IPS-20b (cell line): Measurements from ENCODE around the gene C19orf47.
"Not testable (repeated sequence)": the region's sequence is repeated elsewhere in the genome, so short reads cannot be mapped to it uniquely, and the experiment has no call there.

ENCODE experiments used
- H3K27ac ChIP-seq: one replicate; pipeline ENCODE4 v1.5.1; 2013; ENCODE audit warnings: low read length
- H3K27me3 ChIP-seq: 2 replicates; pipeline ENCODE4 v1.6.1; 2013; ENCODE audit warnings: mild to moderate bottlenecking, low read length, inconsistent platforms; ENCODE audit not compliant: insufficient read depth
- H3K36me3 ChIP-seq: 2 replicates; pipeline ENCODE4 v1.6.1; 2013; ENCODE audit warnings: low read depth, mild to moderate bottlenecking, inconsistent platforms, low read length, moderate library complexity; ENCODE audit not compliant: insufficient read depth
- H3K4me1 ChIP-seq: 2 replicates; pipeline ENCODE4 v1.6.1; 2013; ENCODE audit warnings: mild to moderate bottlenecking, control low read depth, inconsistent platforms, low read length, moderate library complexity; ENCODE audit not compliant: insufficient read depth
- H3K4me3 ChIP-seq: 2 replicates; pipeline ENCODE4 v1.5.1; 2013; ENCODE audit warnings: mild to moderate bottlenecking, low read length, inconsistent platforms
- H3K9ac ChIP-seq: 2 replicates; pipeline ENCODE4 v1.6.1; 2013; ENCODE audit warnings: low read depth, mild to moderate bottlenecking, inconsistent platforms, low read length, moderate library complexity
- H3K9me3 ChIP-seq: 2 replicates; pipeline ENCODE4 v1.6.1; 2013; ENCODE audit warnings: mild to moderate bottlenecking, low read depth, low read length, inconsistent platforms; ENCODE audit not compliant: insufficient read depth

C19orf47 gene

GRCh38 chr19:40337594-40337993 is 10.6 kb downstream of the C19orf47 start:
- Histone ChIP-seq H3K36me3 (peaks cover 26% of the 10 kb centered on the region), H3K9me3 (no peaks in the 10 kb centered on the region), H3K27ac (no peak overlapping the region), H3K4me1 (no peaks in the 10 kb centered on the region), H3K27me3 (no peaks in the 10 kb centered on the region), H3K9ac (no peak overlapping the region), H3K4me3 (no peak overlapping the region)

- H3K4me3 ChIP-seq: no peak overlapping the region
- no peak overlapping the region for H3K9ac ChIP-seq
- H3K27ac ChIP-seq: no peak overlapping the region
- no peaks in the 10 kb centered on the region for H3K9me3 ChIP-seq
- peaks cover 30% of the 10 kb centered on the region for H3K36me3 ChIP-seq
- no peaks in the 10 kb centered on the region for H3K27me3 ChIP-seq
- no peaks in the 10 kb centered on the region for H3K4me1 ChIP-seq
Measured at GRCh38 chr19:40337107-40337506, 11.1 kb downstream of the C19orf47 start.

GRCh38 chr19:40336601-40336900 is 11.6 kb downstream of the C19orf47 start:
- Histone ChIP-seq H3K36me3 (peaks cover 33% of the 10 kb centered on the region), H3K4me1 (no peaks in the 10 kb centered on the region), H3K9ac (no peak overlapping the region), H3K27me3 (no peaks in the 10 kb centered on the region), H3K27ac (no peak overlapping the region), H3K9me3 (no peaks in the 10 kb centered on the region), H3K4me3 (no peak overlapping the region)

DNA sequence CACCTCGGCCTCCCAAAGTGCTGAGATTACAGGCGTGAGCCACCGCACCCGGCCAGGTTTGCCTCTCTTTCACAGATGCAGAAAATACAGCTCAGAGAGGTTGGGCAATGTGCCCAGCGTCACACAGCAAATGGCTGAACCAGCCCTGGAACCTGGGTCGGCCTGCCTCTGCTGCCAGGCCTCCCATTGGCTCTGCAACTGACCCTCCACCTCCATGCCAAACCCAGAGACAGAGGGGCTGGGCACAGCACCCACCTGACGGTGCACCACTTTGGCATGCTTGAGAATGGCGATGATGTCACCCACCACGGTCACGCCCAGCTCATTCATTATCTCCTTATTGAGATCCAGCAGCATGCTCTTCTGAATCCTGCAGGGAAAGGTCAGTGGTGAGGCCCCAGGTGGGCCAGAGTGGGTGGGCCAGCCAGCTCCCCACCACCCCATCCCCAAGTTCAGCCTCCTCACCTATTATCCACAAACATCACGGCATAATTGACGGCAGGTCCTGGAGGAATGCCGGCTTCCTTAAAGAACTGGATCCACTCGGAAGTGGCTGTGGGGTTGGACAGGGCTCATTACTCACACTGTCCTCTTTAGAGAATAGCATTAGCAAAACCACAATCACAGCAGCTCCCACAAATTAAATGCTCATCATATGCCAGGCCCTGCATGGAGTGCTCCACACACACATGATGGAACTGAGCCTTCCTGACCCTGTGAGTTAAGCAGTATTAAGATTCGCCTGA is 12.2 kb downstream of the C19orf47 start:
- H3K27me3 ChIP-seq: no peaks in the 10 kb centered on the region
- H3K27ac ChIP-seq: no peak overlapping the region
- peaks cover 38% of the 10 kb centered on the region for H3K36me3 ChIP-seq

GRCh38 chr19:40335101-40335500 is 13.1 kb downstream of the C19orf47 start:
- H3K27me3 ChIP-seq: no peaks in the 10 kb centered on the region
- H3K4me1 ChIP-seq: no peaks in the 10 kb centered on the region
- peaks cover 44% of the 10 kb centered on the region for H3K36me3 ChIP-seq

More for the DNA sequence above, 12.2 kb downstream of the C19orf47 start:
- Histone ChIP-seq H3K9me3 (no peaks in the 10 kb centered on the region), H3K4me3 (no peak overlapping the region), H3K9ac (no peak overlapping the region), H3K4me1 (no peaks in the 10 kb centered on the region)

DNA sequence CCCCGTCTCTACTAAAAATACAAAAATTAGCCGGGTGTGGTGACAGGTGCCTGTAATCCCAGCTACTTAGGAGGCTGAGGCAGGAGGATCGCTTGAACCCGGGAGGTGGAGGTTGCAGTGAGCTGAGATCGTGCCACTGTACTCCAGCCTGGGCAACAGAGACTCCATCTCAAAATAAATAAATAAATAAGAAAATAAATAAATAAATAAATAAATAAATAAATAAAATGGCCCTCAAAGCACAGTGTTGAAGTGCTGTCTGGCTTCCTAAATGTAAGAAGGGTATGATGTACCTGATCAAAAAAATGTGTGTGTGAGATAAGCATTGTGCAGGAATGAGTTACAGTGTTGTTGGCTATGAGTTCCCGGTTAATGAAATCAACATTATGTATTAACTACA is 15.1 kb downstream of the C19orf47 start:
- H3K27me3 ChIP-seq, H3K9me3 ChIP-seq, H3K27ac ChIP-seq, H3K9ac ChIP-seq, H3K4me3 ChIP-seq, H3K4me1 ChIP-seq: not testable (repeated sequence)
- peaks cover 48% of the 10 kb centered on the region for H3K36me3 ChIP-seq

More at GRCh38 chr19:40335101-40335500, 13.1 kb downstream of the C19orf47 start:
- Histone ChIP-seq H3K27ac (no peak overlapping the region), H3K9me3 (no peaks in the 10 kb centered on the region), H3K9ac (no peak overlapping the region), H3K4me3 (no peak overlapping the region)

- Histone ChIP-seq H3K9me3 (no peaks in the 10 kb centered on the region), H3K4me1 (no peaks in the 10 kb centered on the region), H3K36me3 (peaks cover 52% of the 10 kb centered on the region), H3K9ac (no peak overlapping the region), H3K27me3 (no peaks in the 10 kb centered on the region), H3K27ac (no peak overlapping the region), H3K4me3 (no peak overlapping the region)
Measured at GRCh38 chr19:40332669-40333068, 15.5 kb downstream of the C19orf47 start.

DNA sequence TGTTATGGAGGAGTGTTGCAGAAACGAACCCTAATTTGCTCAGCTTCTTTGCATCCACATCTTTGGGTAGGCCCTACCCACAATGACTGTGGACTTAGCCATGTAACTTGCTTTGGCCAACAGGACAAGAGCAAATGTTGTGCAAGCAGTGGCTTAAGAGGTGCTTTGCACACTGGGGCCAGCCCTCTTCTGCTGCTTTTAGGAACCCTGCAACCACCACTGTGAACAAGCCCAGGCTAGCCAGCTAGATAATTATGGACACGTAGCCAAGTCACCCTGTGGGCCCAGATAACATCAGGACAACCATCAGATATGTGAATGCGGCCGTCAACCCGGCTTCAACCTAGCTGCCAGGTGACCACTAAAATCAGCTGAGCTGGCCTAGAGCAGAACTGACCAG is 17.1 kb downstream of the C19orf47 start:
- Histone ChIP-seq H3K4me1 (no peaks in the 10 kb centered on the region), H3K27ac (no peak overlapping the region), H3K9me3 (no peaks in the 10 kb centered on the region), H3K4me3 (no peak overlapping the region), H3K27me3 (no peaks in the 10 kb centered on the region), H3K36me3 (peaks cover 63% of the 10 kb centered on the region), H3K9ac (no peak overlapping the region)

DNA sequence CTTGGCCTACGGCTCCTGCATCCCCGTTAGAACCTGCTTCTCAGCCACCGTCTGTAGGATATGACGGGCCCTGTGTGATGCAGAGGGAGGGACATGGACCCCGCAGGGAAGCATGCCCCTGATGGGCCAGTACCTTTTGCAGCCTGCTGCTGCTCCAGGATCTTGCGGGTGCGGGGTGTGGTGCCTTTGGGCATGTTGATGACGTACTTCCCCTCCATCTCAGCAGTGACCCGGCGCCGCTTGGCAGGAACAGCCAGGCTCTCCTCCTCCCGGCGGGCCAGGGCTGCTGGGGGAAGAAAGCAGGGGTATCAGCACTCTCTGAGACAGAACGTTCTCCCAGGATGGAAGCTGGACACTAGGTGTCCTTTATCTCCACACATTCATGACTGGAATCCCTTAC is 22.0 kb downstream of the C19orf47 start:
- no peak overlapping the region for H3K9ac ChIP-seq
- no peak overlapping the region for H3K27ac ChIP-seq
- no peaks in the 10 kb centered on the region for H3K4me1 ChIP-seq
- no peaks in the 10 kb centered on the region for H3K27me3 ChIP-seq
- H3K4me3 ChIP-seq: no peak overlapping the region
- peaks cover 72% of the 10 kb centered on the region for H3K36me3 ChIP-seq
- no peaks in the 10 kb centered on the region for H3K9me3 ChIP-seq

DNA sequence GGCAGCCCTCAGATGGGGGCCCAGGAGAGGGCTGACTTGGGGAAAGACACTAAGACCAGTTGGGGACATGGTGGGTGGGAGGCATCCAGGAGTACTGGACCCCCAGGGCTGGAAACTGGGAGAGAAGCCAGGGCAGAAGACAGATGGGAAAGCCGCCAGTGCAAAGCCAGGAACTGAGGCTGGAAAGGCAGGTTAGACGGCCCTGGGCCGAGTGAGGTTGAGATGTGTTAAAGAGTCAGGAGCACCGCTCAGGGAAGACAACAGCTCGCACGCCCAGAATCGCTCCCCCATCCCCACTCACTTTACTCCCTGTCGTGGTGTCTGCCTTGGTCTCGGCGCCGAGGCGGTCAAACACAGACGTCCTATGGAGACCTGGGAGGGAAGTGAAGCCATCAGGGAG is 24.5 kb downstream of the C19orf47 start:
- no peaks in the 10 kb centered on the region for H3K4me1 ChIP-seq
- no peak overlapping the region for H3K9ac ChIP-seq
- peaks cover 62% of the 10 kb centered on the region for H3K36me3 ChIP-seq
- no peaks in the 10 kb centered on the region for H3K27me3 ChIP-seq
- H3K27ac ChIP-seq: no peak overlapping the region
- no peak overlapping the region for H3K4me3 ChIP-seq
- no peaks in the 10 kb centered on the region for H3K9me3 ChIP-seq

DNA sequence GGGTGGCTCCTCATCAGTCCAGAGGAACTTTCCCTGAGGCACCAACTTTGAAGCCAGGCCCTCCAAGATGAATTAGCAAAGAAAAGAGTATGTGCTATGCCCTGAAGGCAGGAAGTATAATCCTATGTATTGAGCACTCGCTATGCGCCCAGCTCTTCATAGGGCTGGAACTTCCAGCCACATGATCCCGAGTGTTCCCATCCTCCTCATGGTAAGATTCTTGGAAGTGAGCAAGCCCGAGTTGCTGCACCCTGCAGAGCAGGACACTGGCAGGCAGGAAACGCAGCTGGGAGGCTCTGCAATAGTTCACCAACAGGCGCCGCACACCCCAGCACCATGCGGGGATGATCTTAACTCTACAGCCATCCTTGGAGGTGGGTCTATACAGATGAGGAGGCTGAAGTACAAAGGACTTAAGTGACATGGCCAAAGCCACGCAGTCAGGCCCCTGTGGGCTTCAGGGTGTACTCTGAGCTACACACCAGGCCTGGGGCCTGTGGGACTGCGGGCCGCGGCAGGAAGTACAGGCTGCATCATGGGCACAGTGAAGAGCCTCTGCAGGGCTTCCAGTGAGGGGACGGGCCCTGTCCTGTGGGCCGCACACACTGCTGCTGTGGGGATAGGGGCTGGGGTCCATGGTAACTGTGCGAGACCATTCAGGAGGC is 25.1 kb downstream of the C19orf47 start:
- Histone ChIP-seq H3K36me3 (peaks cover 56% of the 10 kb centered on the region), H3K4me3 (no peak overlapping the region), H3K9ac (no peak overlapping the region), H3K27ac (no peak overlapping the region), H3K9me3 (no peaks in the 10 kb centered on the region), H3K27me3 (no peaks in the 10 kb centered on the region), H3K4me1 (no peaks in the 10 kb centered on the region)

DNA sequence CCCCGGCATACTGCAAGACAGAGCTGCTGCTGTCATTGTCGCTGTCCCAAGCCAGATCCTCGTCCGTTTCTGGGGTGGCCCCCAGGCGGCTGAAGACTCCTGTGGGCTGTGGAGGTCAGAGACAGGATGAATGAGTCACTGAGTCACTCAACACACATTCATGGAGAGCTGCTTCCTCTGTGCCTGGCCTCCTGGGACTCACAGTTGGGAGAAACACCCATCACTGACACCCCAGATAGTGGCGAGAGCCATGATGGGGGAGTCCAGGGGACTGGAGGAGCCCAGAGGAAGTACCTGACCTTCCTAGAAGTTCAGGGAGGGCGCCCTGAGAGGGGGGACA is 26.0 kb downstream of the C19orf47 start:
- Histone ChIP-seq H3K36me3 (peaks cover 47% of the 10 kb centered on the region), H3K27me3 (no peaks in the 10 kb centered on the region), H3K27ac (no peak overlapping the region), H3K9me3 (no peaks in the 10 kb centered on the region), H3K4me1 (no peaks in the 10 kb centered on the region), H3K9ac (no peak overlapping the region), H3K4me3 (no peak overlapping the region)
